Esophagus mucosa (tissue), 1 donor: ENCODE data around the gene OR1L8. TPM values are rescaled to one million over a fixed set of nuclear protein-coding genes. Genes with fewer than 3 reads are reported as not detected.
"Not testable (repeated sequence)": the region's sequence is repeated elsewhere in the genome, so short reads cannot be mapped to it uniquely, and the experiment has no call there.

Experiments
- ATAC-seq: fragments of 200-7000 bp; cut with Tn5 transposase; one replicate; pipeline ENCODE4 v1.9.1; 2020
- total RNA-seq: library from RNA; stranded (reverse); gene quantifications from one replicate; pipeline ENCODE4 v1.2.4, GENCODE V29; 2023
- donor health status: DM: yes; HTN: yes; CAD: no.

OR1L8 gene, protein sequence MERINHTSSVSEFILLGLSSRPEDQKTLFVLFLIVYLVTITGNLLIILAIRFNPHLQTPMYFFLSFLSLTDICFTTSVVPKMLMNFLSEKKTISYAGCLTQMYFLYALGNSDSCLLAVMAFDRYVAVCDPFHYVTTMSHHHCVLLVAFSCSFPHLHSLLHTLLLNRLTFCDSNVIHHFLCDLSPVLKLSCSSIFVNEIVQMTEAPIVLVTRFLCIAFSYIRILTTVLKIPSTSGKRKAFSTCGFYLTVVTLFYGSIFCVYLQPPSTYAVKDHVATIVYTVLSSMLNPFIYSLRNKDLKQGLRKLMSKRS
- not detected for total RNA-seq

DNA sequence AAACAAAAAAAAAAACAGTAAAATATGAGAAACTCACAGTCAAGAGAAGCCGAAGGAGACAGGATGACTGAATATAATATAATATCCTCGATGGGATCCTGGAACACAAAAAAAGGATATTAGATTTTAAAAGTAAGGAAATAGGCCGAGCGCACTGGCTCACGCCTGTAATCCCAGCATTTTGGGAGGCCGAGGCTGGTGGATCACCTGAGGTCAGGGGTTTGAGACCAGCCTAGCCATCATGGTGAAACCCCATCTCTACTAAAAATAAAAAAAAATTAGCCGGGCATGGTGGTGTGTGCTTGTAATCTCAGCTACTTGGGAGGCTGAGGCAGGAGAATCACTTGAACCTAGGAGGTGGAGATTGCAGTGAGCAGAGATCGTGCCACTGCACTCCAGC, at the start of gene OR1L8:
TSS of gene OR1L8 (minus strand) at position 101 of the 400 bp plus-strand sequence. CDS start 14,907 bp downstream, outside the sequence.
- ATAC-seq, result not testable (repeated sequence)

- no peak for ATAC-seq
Measured at GRCh38 chr9:122619996-122620395, 36.8 kb upstream of the OR1L8 start.

DNA sequence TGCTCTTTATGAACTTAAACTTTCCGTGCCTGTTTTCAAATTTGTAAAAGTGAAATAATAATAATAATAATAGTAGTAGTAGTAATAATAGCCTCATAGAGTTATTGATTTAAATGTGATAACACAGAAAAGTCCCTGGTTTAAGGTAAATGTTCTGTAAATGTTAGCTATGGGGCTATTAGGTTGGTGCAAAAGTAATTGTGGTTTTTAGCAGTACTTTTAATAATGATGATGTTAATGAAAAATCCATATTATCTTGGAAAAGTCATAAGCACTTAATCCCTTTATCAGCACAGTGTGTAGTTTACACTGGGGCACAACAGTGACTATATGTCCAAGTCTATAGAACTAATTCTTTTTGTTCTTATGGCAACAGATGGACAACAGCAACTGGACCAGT, 31.2 kb upstream of the OR1L8 start, which contains the start of gene OR1Q1:
TSS of gene OR1Q1 (plus strand) at position 377 of the 400 bp plus-strand sequence. CDS start at position 377, 0 bp downstream.
- no peak for ATAC-seq

GRCh38 chr9:122609804-122610203, 26.6 kb upstream of the OR1L8 start:
- no peak for ATAC-seq

DNA sequence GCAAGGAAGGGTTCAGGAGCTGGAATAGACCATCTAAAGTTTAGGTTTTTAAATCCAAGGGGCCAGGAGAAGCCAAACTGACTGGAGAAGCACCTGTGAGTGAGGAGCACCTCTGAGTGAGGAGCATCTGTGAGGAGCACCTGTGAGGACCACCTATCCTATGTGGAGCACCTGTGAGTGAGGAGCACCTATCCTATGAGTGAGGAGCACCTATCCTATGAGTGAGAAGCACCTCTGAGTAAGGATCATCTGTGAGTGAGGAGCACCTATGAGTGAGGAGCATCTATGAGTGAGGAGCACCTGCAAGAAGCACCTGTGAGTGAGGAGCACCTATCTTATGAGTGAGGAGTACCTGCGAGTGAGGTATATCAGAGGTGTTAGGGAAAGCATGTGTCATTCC, 23.4 kb upstream of the OR1L8 start:
- ATAC-seq, result no peak

GRCh38 chr9:122605691-122606090, 22.5 kb upstream of the OR1L8 start:
- no peak for ATAC-seq

DNA sequence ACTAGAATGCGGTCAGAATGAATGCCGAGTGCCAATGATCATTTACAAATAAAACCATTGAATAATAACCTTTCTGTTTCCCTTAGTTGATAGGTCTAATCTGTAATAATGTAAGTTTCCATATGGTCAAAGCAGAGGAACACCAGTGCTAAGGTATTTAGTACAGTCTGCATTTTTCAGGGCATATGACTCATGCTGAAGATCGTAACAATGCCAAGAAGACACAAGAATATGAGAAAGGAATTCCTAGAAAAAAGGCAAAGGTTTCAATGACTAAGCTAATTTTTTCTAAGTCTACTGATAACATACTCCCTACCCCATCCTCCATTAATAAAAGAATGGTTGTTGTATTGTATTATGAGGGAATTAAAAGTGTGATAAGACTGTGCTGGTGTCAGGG, 2.8 kb downstream of the OR1L8 start:
- no peak for ATAC-seq

- ATAC-seq, result no peak
Measured at GRCh38 chr9:122579874-122580273, 3.3 kb downstream of the OR1L8 start.

DNA sequence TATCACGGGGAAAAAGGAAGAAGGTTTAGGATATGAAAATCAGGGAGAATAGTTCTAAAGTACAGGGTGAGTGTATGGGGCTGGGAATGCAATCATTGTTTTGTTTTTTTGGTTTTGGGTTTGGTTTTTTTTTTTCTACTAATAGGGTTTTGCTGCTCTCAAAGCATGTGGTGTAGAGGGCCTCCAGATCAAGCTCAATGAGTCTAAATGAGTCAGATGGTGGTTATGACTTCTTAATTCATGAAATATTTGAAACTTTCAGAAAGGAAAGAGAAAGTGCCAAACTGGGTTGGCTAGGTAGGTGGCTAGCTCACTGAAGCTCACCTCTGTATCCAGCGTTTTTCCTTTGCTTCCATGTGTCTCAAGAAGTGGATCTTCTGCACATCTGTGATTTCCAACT, 10.7 kb downstream of the OR1L8 start:
- no peak for ATAC-seq

- no peak for ATAC-seq
Measured at GRCh38 chr9:122567901-122568300, 15.3 kb downstream of the OR1L8 start.

- no peak for ATAC-seq
Measured at GRCh38 chr9:122562134-122562760, 20.9 kb downstream of the OR1L8 start.

DNA sequence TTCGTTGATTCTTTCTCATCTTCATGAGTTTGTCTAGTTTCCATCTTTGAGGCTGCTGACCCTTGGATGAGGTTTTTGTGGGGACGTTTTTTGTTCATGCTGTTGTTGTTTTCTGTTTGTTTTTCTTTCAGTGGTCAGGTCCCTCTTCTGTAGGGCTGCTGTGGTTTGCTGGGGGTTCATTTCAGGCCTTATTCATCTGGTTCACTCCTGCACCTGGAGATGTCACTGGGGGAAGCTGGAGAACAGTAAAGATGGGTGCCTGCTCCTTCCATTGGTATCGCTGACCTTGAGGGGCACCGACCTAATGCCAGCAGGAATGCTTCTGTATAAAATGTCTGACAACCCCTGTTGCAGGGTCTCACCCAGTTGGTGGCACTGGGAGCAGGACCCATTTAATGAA, 21.7 kb downstream of the OR1L8 start:
- ATAC-seq, result no peak

- ATAC-seq, result no peak
Measured at GRCh38 chr9:122552812-122553211, 30.4 kb downstream of the OR1L8 start, which contains the start of gene OR1N2. Gene OR1N2 (plus strand): TSS chr9:122553112. CDS start chr9:122553212, 100 bp downstream.

DNA sequence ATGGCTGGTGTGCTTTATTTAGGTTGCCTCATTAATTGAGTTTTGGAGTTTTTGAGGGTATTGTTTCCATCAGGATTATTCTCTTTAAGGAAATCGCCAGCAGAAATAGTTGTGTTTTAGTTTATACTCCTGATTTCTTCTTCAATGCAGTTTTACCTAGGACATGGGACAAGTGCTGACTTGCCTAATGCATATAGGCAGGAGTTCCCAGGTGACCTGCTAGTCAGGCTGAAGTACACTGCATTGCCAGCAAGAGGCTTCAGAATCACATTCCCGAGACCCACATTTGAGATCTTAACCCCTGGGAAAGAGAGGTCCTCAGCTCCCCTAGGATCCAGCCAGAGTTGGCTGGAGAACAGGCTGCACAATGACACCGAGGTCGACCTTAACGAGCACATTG, 31.8 kb downstream of the OR1L8 start:
- ATAC-seq, result no peak

DNA sequence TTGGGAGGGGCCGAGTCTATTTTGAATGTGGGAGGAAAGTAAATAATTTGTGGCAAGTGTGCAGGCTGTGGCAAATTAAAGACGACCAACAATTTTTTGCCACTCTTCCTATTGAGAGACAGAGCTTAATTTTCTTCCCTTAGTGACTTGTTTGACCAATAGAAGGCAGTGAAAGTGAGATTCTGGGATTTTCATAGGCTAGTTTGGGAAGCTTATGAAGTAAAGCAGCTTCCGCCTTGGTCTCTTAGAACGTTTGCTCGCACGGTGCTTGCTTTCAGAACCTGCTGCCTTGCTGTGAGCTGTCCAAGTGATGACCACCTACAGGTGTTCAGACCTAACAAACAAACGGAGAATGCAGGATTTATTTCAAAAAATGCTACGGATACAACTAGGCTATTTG, 37.0 kb downstream of the OR1L8 start:
- no peak for ATAC-seq

DNA sequence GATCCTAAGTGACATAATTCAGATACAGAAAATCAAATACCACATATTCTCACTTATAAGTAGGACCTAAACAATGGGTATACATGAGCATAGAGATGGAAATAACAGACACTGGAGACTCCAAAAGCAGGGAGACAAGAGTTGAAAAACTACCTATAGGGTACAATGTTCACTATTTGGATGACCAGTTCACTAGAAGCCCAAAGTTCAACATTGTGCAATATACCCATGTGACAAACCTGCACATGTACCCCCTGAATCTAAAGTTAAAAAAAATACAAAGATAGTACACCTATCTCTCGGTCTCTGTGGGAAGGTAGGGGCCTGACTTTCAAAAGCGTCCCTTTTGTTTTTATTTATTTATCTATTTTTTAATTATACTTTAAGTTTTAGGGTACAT, 44.4 kb downstream of the OR1L8 start:
- no peak for ATAC-seq

GRCh38 chr9:122537066-122537465, 46.1 kb downstream of the OR1L8 start:
- ATAC-seq, result not testable (repeated sequence)

DNA sequence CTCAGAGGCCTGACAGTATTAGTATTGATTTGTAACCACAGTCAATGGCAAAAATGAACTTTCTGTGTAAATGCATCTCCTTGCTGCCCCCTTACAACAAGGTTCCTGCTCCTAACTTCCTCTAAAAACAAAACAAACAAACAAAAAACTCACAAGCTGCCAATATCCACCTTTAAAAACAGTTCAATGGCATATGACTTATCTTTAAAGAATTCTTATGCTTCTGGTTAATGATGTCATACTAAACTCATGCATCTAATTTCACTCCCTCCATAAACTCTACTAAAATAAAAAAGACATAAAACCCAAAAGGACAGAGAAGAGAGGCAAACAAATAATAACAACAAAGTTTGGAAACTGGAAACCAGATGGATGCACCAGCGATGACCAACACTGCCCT, 47.0 kb downstream of the OR1L8 start:
- no peak for ATAC-seq

- ATAC-seq, result not testable (repeated sequence)
Measured at GRCh38 chr9:122531157-122531556, 52.0 kb downstream of the OR1L8 start.

DNA sequence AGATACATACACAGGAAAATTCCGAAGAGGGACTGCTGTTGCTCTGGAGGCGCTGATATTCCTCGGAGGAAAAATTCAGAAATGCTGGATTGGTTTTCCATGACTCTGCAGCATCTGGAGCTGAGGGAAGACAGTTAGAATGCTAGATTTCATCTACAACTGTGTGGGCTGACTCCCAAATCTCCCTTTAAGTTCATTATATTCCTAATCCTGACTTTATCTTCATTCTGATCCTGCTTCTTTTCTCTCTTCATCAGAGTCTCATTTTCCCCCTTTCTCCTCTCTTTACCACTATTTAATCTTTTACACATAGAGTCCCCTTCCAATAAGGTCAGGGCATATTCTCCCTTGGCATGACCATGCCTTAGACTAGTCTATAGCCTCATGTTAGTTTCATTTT, 56.0 kb downstream of the OR1L8 start, which contains the start of gene OR1N1:
TSS of gene OR1N1 (minus strand) at position 101 of the 400 bp plus-strand sequence. CDS start at position 101, 0 bp downstream.
- ATAC-seq, result no peak

DNA sequence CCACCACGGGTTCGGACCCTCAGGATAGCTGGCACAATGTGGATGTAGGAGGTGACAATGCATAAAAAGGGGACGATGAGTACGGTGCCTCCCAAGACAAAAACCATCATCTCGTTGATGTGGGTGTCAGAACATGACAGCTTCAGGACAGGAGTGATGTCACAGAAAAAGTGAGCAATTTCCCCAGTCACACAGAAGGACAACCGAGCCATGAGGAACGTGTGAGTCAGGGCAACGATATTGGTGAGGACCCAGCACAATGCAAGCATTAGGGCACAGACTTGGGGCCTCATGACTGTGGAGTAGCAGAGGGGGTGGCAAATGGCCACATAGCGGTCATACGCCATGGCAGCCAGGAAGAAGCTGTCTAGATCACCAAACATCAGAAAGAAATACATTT, 56.6 kb downstream of the OR1L8 start:
- ATAC-seq, result no peak

DNA sequence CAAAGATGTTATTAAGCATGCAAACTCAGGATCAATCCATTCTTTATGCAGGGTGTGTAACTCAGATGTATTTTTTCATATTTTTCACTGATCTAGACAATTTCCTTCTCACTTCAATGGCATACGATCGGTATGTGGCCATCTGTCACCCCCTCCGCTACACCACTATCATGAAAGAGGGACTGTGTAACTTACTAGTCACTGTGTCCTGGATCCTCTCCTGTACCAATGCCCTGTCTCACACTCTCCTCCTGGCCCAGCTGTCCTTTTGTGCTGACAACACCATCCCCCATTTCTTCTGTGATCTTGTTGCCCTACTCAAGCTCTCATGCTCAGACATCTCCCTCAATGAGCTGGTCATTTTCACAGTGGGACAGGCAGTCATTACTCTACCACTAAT, 63.8 kb downstream of the OR1L8 start:
- no peak for ATAC-seq

- ATAC-seq, result no peak
Measured at GRCh38 chr9:122518841-122519240, 64.3 kb downstream of the OR1L8 start, which contains the start of gene OR1J4. Gene OR1J4 (plus strand): TSS chr9:122519141. CDS start chr9:122519141, 0 bp downstream.

GRCh38 chr9:122518226-122518625, 65.0 kb downstream of the OR1L8 start:
- ATAC-seq, result no peak
